Esophagus muscularis mucosa (tissue), 4 donors: ENCODE results near the gene UQCC2. TPM values are rescaled to one million over a fixed set of nuclear protein-coding genes. Genes with fewer than 3 reads are reported as not detected.

Source experiments
- DNase-seq: peaks from one replicate; pipeline ENCODE4 v3.0.0-alpha.2; 2017; ENCODE audit errors: extremely low spot score
- H3K27ac ChIP-seq, 4 donors: fragments of 200-600 bp; sonication (generic); replicated peaks in 1 of 4; 1 replicate in 3 of 4; 2 replicates in 1 of 4; pipeline ENCODE4 v1.5.1; 2016 to 2019; ENCODE audit warnings: mild to moderate bottlenecking in 1 of 4
- H3K27me3 ChIP-seq, 4 donors: fragments of 200-600 bp; sonication (generic); one replicate each; pipeline versions ENCODE4 v1.5.1 to v1.6.0; 2016 to 2019
- H3K36me3 ChIP-seq, 4 donors: fragments of 200-600 bp; sonication (generic); one replicate each; pipeline ENCODE4 v1.5.1; 2016 to 2019
- H3K4me1 ChIP-seq, 4 donors: fragments of 200-600 bp; sonication (generic); one replicate each; pipeline ENCODE4 v1.5.1; 2016 to 2019
- H3K4me3 ChIP-seq, 4 donors: fragments of 200-600 bp; sonication (generic); 1 replicate in 2 of 4; 2 replicates in 2 of 4; pipeline ENCODE4 v1.5.1; 2016 to 2019; ENCODE audit warnings: mild to moderate bottlenecking in 4 of 4, moderate library complexity in 1 of 4
- H3K9me3 ChIP-seq, 4 donors: fragments of 200-600 bp; sonication (generic); 1 replicate in 3 of 4; 2 replicates in 1 of 4; pipeline ENCODE4 v1.5.1; 2016 to 2019
- EP300 ChIP-seq: sonication (generic); formaldehyde crosslinking; IDR thresholded peaks from one replicate; pipeline ENCODE4 v1.6.1; 2017; ENCODE audit warnings: antibody characterized with exemption
- POLR2A ChIP-seq: fragments of 450-650 bp; IDR thresholded peaks from one replicate; pipeline ENCODE4 v1.6.1; 2017; ENCODE audit warnings: antibody characterized with exemption, moderate library complexity, mild to moderate bottlenecking, low read depth
- POLR2AphosphoS5 ChIP-seq, 2 donors: sonication (generic); formaldehyde crosslinking; IDR thresholded peaks; one replicate each; pipeline ENCODE4 v1.6.1; 2017; ENCODE audit warnings: antibody characterized with exemption in 2 of 2
- WGBS: methylation state at CpG from one replicate; pipeline ENCODE4 v1.1.5; 2018; 5-methylcytosine and 5-hydroxymethylcytosine counted together
- intact Hi-C: fragments of 100-400 bp; cut with DNase I; formaldehyde crosslinking; loops from one replicate; pipeline ENCODE4 v1.15.1; 2023
- small RNA-seq, 3 donors: library from RNA; depleted of rRNA; stranded (forward); fragments of <200 nt; gene quantifications; one replicate each; pipeline ENCODE3, GENCODE V24; 2016
- total RNA-seq, 4 donors: library from RNA; depleted of rRNA; stranded (reverse); fragments of >200 nt; gene quantifications; one replicate each; pipeline versions ENCODE4 v1.1.0 to v1.2.1, GENCODE V29; 2016
- TF ChIP-seq, protein P1 (sequence below), 3 experiments: fragments of 200-600 bp in 2 of 3; fragments of 450-650 bp in 1 of 3; sonication (generic) in 2 of 3; IDR thresholded peaks; one replicate each; pipeline ENCODE4 v1.5.1; 2017 to 2019; ENCODE audit warnings: antibody characterized with exemption in 3 of 3, mild to moderate bottlenecking in 2 of 3, moderate library complexity in 1 of 3

Gene UQCC2
- total RNA-seq, 4 donors from 2014 or later = 9.4 to 22.2 (median 14.7) TPM

DNA sequence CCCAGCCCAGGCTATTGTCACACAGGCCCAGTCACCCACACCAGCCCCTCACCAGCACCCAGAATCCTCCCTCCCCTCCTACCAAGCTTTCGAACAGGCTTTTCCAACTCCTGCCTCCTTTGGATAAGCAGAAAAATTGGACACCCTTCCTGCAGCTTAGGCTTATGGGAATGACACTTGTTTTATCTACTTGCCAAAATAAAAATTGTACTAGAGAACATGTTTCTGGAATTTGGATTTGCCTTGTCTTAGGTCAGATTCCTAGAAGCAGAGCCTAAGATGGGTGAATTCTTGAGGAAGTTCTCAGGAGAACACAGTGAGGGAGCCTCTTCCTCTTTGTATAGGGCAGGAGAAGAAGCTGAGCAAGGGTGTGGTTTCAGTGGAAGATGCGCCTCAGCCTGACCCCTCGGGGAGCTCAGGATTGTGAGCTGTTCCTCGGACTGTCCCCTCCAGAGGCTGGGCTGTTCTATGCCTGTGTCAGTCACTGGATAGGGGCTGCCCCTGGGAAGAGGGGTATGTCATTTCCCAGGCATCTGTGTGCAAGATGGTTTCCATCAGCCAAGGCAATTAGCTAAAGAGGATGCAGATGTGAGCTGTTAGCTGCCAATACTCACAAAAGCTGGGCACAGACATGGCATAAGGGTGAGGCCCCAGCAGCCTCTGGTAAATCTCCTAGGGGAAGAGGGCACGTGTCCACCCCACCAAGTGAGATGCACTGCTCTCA is 56.5 kb downstream of the UQCC2 start:
- Histone ChIP-seq H3K9me3 (no peaks in the 10 kb centered on the region), H3K4me1 (peaks cover 0 to 4% (median 0%) of the 10 kb centered on the region in 4 donors), H3K4me3 (no peak overlapping the region), H3K36me3 (peaks cover 0 to 56% (median 25%) of the 10 kb centered on the region in 4 donors), H3K27me3 (peaks cover 0 to 22% (median 0%) of the 10 kb centered on the region in 4 donors), H3K27ac (no peak overlapping the region)
- no peak for TF ChIP-seq POLR2AphosphoS5 (IDR thresholded peaks at IDR 0.05)
- no peak for TF ChIP-seq POLR2A
- TF ChIP-seq EP300 = no peak
- TF ChIP-seq, protein P1, sequence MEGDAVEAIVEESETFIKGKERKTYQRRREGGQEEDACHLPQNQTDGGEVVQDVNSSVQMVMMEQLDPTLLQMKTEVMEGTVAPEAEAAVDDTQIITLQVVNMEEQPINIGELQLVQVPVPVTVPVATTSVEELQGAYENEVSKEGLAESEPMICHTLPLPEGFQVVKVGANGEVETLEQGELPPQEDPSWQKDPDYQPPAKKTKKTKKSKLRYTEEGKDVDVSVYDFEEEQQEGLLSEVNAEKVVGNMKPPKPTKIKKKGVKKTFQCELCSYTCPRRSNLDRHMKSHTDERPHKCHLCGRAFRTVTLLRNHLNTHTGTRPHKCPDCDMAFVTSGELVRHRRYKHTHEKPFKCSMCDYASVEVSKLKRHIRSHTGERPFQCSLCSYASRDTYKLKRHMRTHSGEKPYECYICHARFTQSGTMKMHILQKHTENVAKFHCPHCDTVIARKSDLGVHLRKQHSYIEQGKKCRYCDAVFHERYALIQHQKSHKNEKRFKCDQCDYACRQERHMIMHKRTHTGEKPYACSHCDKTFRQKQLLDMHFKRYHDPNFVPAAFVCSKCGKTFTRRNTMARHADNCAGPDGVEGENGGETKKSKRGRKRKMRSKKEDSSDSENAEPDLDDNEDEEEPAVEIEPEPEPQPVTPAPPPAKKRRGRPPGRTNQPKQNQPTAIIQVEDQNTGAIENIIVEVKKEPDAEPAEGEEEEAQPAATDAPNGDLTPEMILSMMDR (IDR thresholded peaks at IDR 0.05) = no peak
- DNase-seq = no peak
- intact Hi-C loops = no loop called here
- WGBS = 44% methylated on average over 3 of the region's 5 CpGs

DNA sequence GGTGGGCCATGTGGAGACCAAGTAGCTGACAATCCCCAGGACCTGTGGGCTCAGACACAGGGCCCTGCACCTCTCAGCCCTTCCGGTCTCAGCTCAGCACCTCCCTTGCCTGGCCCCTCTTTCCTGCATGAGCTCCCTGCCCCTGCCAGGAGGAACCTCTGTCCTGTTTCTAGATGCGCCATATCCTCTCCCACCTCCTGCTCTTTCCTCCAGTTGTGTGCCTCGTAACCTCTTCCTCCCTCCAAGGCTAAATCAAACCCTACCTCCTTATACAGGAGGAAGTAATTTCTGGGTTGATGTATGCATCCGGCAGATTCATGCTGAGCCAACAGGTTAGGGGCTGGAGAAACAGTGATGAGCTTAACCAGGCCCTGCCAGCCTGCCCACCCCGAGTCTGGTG is 59.5 kb downstream of the UQCC2 start:
- peaks cover 0 to 4% (median 0%) of the 10 kb centered on the region in 4 donors for H3K27me3 ChIP-seq
- no peak overlapping the region for H3K27ac ChIP-seq
- no peak overlapping the region for H3K4me3 ChIP-seq
- no peaks in the 10 kb centered on the region for H3K9me3 ChIP-seq
- H3K36me3 ChIP-seq = peaks cover 0 to 42% (median 4%) of the 10 kb centered on the region in 4 donors
- DNase-seq = no peak
- 87% methylated on average over 5 of the region's 5 CpGs for WGBS
- no peak for TF ChIP-seq EP300
- TF ChIP-seq POLR2A = no peak
- TF ChIP-seq, protein P1 (IDR thresholded peaks at IDR 0.05) = no peak
- TF ChIP-seq POLR2AphosphoS5 (IDR thresholded peaks at IDR 0.05) = no peak
- intact Hi-C loops = no loop called here
- peaks cover 0 to 4% (median 0%) of the 10 kb centered on the region in 4 donors for H3K4me1 ChIP-seq

DNA sequence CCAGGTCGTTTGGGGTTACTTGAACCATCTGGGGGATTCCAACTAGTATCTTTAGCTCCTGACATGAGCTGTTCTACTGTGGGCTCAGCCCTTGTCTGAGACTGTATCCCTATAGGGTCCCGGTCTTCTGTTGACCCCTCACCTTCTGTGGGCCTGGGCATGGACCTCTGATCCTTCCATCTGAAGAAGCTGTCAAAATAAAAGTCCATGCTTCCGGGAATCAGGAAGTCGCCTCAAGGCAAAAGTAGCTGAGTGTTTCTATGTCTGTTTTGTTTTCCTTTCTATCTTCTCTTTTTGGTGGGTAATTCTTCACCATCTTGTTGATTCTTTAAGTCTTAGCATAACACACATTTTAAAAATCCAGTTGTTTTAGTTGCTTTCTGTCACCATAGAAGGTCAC is 60.1 kb downstream of the UQCC2 start:
- TF ChIP-seq EP300 (no peak), POLR2A (no peak), POLR2AphosphoS5 (IDR thresholded peaks at IDR 0.05) (no peak)
- TF ChIP-seq, protein P1 (IDR thresholded peaks at IDR 0.05) = no peak
- no peak for DNase-seq
- H3K4me1 ChIP-seq = peaks cover 0 to 4% (median 0%) of the 10 kb centered on the region in 4 donors
- peaks cover 0 to 4% (median 0%) of the 10 kb centered on the region in 4 donors for H3K27me3 ChIP-seq
- 70% methylated on average over 4 of the region's 4 CpGs for WGBS
- peaks cover 0 to 36% (median 1%) of the 10 kb centered on the region in 4 donors for H3K36me3 ChIP-seq
- no peak overlapping the region for H3K4me3 ChIP-seq
- intact Hi-C loops = no loop called here
- no peak overlapping the region for H3K27ac ChIP-seq
- H3K9me3 ChIP-seq = no peaks in the 10 kb centered on the region

Small RNAs within 50 kb of the gene (small RNA-seq; reads per million reads assigned to genes)
- gene MIR3934 = 0 reads per million in 3 donors

Other genes starting within 250 kb of the UQCC2 start
- 10 to 100 TPM in 3 of 4 donors, 1 to 10 TPM in 1; 9.9 to 13.1 (median 11.7) TPM for gene BAK1, start 131.4 kb downstream of the UQCC2 start, total RNA-seq
- 10 to 100 TPM; 12.1 to 24.9 (median 20.5) TPM for gene ITPR3, start 90.4 kb downstream of the UQCC2 start, total RNA-seq
- 1 to 10 TPM; 1.2 to 2.8 (median 1.7) TPM for gene IP6K3, start 35.2 kb upstream of the UQCC2 start, total RNA-seq
- 10 to 100 TPM; 36.4 to 65.3 (median 55.4) TPM for gene LEMD2, start 77.4 kb upstream of the UQCC2 start, total RNA-seq
- not detected for gene MLN, start 92.3 kb upstream of the UQCC2 start, total RNA-seq